Osteocyte (in vitro differentiated cells): Measurements from ENCODE around the gene LRRC56. TPM values are rescaled to one million over a fixed set of nuclear protein-coding genes. Genes with fewer than 3 reads are reported as not detected.

Experiments used
- DNase-seq: peaks from one replicate; pipeline ENCODE4 v3.0.0; 2021; ENCODE audit warnings: mixed read lengths; ENCODE audit not compliant: unreplicated experiment; ENCODE audit errors: extremely low spot score
- H3K27ac Mint-ChIP-seq: one replicate; pipeline ENCODE4 v1.8.0; 2021; ENCODE audit warnings: mild to moderate bottlenecking, mixed read lengths; ENCODE audit not compliant: unreplicated experiment
- H3K27me3 Mint-ChIP-seq: one replicate; pipeline ENCODE4 v1.8.0; 2021; ENCODE audit warnings: mixed read lengths; ENCODE audit not compliant: unreplicated experiment
- H3K36me3 Mint-ChIP-seq: one replicate; pipeline ENCODE4 v1.8.0; 2021; ENCODE audit warnings: mixed read lengths; ENCODE audit not compliant: unreplicated experiment
- H3K4me1 Mint-ChIP-seq: one replicate; pipeline ENCODE4 v1.8.0; 2021; ENCODE audit warnings: mixed read lengths; ENCODE audit not compliant: unreplicated experiment
- H3K4me3 Mint-ChIP-seq: one replicate; pipeline ENCODE4 v1.8.0; 2021; ENCODE audit warnings: mild to moderate bottlenecking, moderate library complexity, mixed read lengths; ENCODE audit not compliant: unreplicated experiment
- H3K9me3 Mint-ChIP-seq: one replicate; pipeline ENCODE4 v1.8.0; 2021; ENCODE audit warnings: mixed read lengths; ENCODE audit not compliant: unreplicated experiment
- CTCF ChIP-seq: fragments of 200-600 bp; sonication (generic); IDR thresholded peaks from 2 replicates; pipeline ENCODE4 v1.5.0; 2021; ENCODE audit warnings: antibody characterized with exemption, mild to moderate bottlenecking, moderate library complexity
- total RNA-seq: library from RNA; stranded (reverse); gene quantifications from 2 replicates; pipeline ENCODE4 v1.2.1, GENCODE V29; 2021

The LRRC56 gene
- total RNA-seq, 1 donor from 2014 or later: 3.7 TPM

- TF ChIP-seq CTCF: no peak
- DNase-seq: no peak
- Mint-ChIP-seq H3K4me3 (peak overlapping the region; percentile 78), H3K27ac (no peak overlapping the region), H3K4me1 (peaks cover 18% of the 10 kb centered on the region), H3K9me3 (no peaks in the 10 kb centered on the region), H3K36me3 (peaks cover 1% of the 10 kb centered on the region), H3K27me3 (peaks cover 10% of the 10 kb centered on the region)
Measured at GRCh38 chr11:561148-562003, 24.0 kb downstream of the LRRC56 start.

DNA sequence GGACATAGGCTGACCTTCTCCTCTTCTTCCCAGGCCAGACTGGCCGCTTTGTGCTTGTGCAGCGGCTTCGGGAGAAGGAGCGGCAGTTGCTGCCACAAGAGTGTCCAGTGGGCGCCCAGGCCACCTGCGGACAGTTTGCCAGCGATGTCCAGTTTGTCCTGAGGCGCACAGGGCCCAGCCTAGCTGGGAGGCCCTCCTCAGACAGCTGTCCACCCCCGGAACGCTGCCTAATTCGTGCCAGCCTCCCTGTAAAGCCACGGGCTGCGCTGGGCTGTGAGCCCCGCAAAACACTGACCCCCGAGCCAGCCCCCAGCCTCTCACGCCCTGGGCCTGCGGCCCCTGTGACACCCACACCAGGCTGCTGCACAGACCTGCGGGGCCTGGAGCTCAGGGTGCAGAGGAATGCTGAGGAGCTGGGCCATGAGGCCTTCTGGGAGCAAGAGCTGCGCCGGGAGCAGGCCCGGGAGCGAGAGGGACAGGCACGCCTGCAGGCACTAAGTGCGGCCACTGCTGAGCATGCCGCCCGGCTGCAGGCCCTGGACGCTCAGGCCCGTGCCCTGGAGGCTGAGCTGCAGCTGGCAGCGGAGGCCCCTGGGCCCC is 24.8 kb downstream of the LRRC56 start:
- Mint-ChIP-seq H3K27me3 (peaks cover 4% of the 10 kb centered on the region), H3K4me1 (peaks cover 18% of the 10 kb centered on the region), H3K4me3 (peak overlapping the region; percentile 78), H3K27ac (no peak overlapping the region), H3K36me3 (peaks cover 1% of the 10 kb centered on the region), H3K9me3 (no peaks in the 10 kb centered on the region)
- no peak for TF ChIP-seq CTCF
- no peak for DNase-seq

- H3K4me1 Mint-ChIP-seq: peaks cover 20% of the 10 kb centered on the region
- H3K27me3 Mint-ChIP-seq: no peaks in the 10 kb centered on the region
- no peak overlapping the region for H3K4me3 Mint-ChIP-seq
- H3K27ac Mint-ChIP-seq: no peak overlapping the region
- TF ChIP-seq CTCF: no peak
- H3K36me3 Mint-ChIP-seq: peaks cover 1% of the 10 kb centered on the region
- DNase-seq: no peak
- H3K9me3 Mint-ChIP-seq: no peaks in the 10 kb centered on the region
Measured at GRCh38 chr11:563066-563811, 25.9 kb downstream of the LRRC56 start.

GRCh38 chr11:563812-564578 is 26.7 kb downstream of the LRRC56 start:
- no peaks in the 10 kb centered on the region for H3K27me3 Mint-ChIP-seq
- H3K4me3 Mint-ChIP-seq: no peak overlapping the region
- H3K27ac Mint-ChIP-seq: no peak overlapping the region
- TF ChIP-seq CTCF: no peak
- no peaks in the 10 kb centered on the region for H3K9me3 Mint-ChIP-seq
- H3K36me3 Mint-ChIP-seq: peaks cover 1% of the 10 kb centered on the region
- DNase-seq: no peak
- peaks cover 20% of the 10 kb centered on the region for H3K4me1 Mint-ChIP-seq
